ENCODE data around the gene YTHDF1.
A peak's percentile ranks its signal among the peaks of the same experiment; 100 is the strongest.

YTHDF1 gene

DNA sequence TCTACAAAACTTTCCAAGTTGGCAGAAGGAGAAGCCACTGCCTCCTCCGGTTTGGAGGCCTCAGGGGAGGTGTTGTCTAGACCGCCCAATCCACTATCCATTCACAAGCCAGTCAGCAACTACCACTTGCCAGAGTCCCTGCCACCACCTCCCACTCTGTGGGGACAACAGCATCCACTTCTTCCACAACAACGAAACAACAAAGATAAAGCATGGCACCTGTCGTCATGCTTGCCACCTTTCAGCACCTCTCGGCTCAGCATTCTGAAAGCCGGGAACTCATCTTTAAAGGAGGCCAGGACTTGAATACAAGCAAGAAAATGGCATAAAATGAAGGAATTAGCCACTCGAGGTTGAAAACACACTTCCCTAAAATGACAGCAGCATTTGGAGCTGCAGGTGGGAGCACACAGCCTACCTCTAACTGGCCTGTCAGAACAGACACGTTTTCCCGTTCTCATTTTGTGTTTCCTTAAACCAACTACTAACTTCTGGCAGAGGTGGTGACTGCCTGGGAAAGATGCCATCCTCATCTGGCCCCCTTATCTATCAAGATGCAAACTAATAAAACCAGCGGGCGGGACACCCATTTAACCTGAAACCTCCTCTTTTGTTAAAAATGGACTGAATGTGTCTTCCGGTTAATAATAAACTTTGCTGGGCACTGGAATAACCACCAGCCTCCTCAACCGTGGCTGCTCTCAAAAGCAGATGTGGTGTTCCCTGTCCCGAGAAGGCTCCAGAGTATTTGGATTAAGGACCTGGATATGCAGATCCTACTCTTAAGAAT is 21.7 kb downstream of the YTHDF1 start:
- peaks cover 47 to 53% (median 51%) of the 10 kb centered on the region in 11 experiments for H3K36me3 ChIP-seq
- H3K27me3 ChIP-seq: no peaks in the 10 kb centered on the region

DNA sequence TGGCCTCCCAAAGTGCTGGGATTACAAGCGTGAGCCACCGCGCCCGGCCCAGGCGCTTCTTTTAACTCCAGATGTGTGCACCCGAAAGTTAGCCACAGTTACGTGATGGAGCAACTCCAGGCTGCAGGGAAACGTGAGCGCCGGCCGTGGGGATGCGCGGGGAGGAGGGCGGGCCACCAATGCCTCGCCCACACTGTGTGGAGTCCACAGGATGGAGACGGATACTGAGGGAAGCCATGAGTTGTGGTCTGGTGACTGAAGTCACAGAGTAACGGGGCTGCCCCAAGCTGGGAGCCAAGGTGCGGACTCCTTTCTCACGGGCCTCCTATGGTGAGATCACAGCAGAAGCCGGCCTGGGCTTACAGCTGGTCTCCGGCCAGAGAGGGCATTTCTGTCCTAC is 23.2 kb downstream of the YTHDF1 start:
- Histone ChIP-seq H3K9ac (no peak overlapping the region), H3K9me3 (replicated peaks in 1 of 11) (no peaks in the 10 kb centered on the region), H3K27me3 (no peaks in the 10 kb centered on the region), H3K36me3 (peaks cover 34 to 39% (median 37%) of the 10 kb centered on the region in 11 experiments), H4K20me1 (peaks cover 48 to 97% (median 70%) of the 10 kb centered on the region in 11 experiments), H3K4me1 (peaks cover 0 to 40% (median 21%) of the 10 kb centered on the region in 10 experiments; a peak in 14 of 20 replicates), H3K4me2 (no peak overlapping the region), H3K4me3 (no peak overlapping the region), H3K27ac (no peak overlapping the region)
- TF ChIP-seq Cebpa-rat (IDR thresholded peaks at IDR 0.05): no peak

More for the DNA sequence above, 21.7 kb downstream of the YTHDF1 start:
- TF ChIP-seq Cebpa-rat (IDR thresholded peaks at IDR 0.05): no peak
- Histone ChIP-seq H3K4me2 (0 out of 22 replicates have a peak overlapping the region, but pooled peaks of 1 of the 11 experiments have one; percentile 6), H3K4me1 (peaks cover 0 to 26% (median 15%) of the 10 kb centered on the region in 10 experiments; a peak in 14 of 20 replicates), H3K27ac (no peak overlapping the region), H4K20me1 (peaks cover 62 to 97% (median 78%) of the 10 kb centered on the region in 11 experiments), H3K9ac (peak overlapping the region in 1 of 11 experiments; percentile 21; a peak in 1 of 22 replicates), H3K4me3 (no peak overlapping the region), H3K9me3 (replicated peaks in 1 of 11) (no peaks in the 10 kb centered on the region)

DNA sequence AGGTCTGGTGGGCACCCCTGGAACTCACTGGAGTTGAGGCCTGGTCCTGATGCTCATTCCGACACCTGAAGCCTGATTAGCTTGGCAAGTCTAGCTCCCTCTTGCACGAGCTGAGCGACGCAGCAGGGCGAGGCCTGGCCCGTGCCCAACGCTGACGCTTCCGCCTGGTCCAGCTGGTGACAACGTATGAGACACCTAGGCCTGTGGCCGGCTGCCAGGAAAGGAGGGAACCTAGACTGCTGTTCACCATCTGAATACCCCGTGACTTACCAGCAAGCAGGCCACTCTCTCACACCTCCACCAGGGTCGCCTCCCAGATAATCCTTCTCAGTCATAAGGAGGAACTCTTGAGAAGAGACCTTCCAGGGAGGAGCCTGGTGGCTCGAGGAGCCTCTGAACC is 24.5 kb downstream of the YTHDF1 start:
- Histone ChIP-seq H3K27ac (no peak overlapping the region), H3K4me2 (no peak overlapping the region), H4K20me1 (peaks cover 34 to 95% (median 57%) of the 10 kb centered on the region in 11 experiments), H3K9me3 (replicated peaks in 1 of 11) (no peaks in the 10 kb centered on the region), H3K4me1 (peaks cover 0 to 45% (median 25%) of the 10 kb centered on the region in 10 experiments; a peak in 13 of 20 replicates), H3K36me3 (peaks cover 21 to 26% (median 23%) of the 10 kb centered on the region in 11 experiments), H3K9ac (no peak overlapping the region), H3K4me3 (no peak overlapping the region), H3K27me3 (no peaks in the 10 kb centered on the region)
- no peak for TF ChIP-seq Cebpa-rat (IDR thresholded peaks at IDR 0.05)

DNA sequence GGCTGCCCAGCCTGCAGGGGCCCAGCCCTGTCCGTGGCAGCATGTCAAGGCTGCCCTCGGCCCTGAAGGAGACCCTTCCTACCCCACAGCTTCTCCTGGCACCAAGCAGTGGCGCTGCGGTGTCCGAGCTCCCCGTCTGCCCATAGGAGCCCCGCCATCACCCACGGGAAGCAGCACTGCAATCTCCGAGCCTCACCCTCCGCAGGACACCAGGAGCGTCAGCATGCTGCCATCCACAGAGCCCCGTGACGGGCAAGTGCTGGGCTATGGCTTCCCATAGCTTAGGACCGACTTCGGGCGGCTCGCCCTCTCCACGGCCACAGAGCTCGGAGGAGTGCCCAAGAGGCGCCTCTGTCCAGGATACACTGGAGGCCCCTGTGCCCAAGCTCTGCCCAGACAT is 25.1 kb downstream of the YTHDF1 start:
- no peak overlapping the region for H3K9ac ChIP-seq
- peaks cover 15 to 20% (median 18%) of the 10 kb centered on the region in 11 experiments for H3K36me3 ChIP-seq
- no peak overlapping the region for H3K4me3 ChIP-seq
- no peaks in the 10 kb centered on the region for H3K27me3 ChIP-seq
- peaks cover 29 to 94% (median 51%) of the 10 kb centered on the region in 11 experiments; a peak in 21 of 22 replicates for H4K20me1 ChIP-seq
- TF ChIP-seq Cebpa-rat (IDR thresholded peaks at IDR 0.05): no peak
- peaks cover 0 to 45% (median 25%) of the 10 kb centered on the region in 10 experiments; a peak in 13 of 20 replicates for H3K4me1 ChIP-seq
- no peak overlapping the region for H3K4me2 ChIP-seq
- H3K27ac ChIP-seq: no peak overlapping the region
- peaks cover 0 to 2% (median 0%) of the 10 kb centered on the region in 11 experiments; a peak in 1 of 22 replicates for H3K9me3 ChIP-seq (replicated peaks in 1 of 11)

DNA sequence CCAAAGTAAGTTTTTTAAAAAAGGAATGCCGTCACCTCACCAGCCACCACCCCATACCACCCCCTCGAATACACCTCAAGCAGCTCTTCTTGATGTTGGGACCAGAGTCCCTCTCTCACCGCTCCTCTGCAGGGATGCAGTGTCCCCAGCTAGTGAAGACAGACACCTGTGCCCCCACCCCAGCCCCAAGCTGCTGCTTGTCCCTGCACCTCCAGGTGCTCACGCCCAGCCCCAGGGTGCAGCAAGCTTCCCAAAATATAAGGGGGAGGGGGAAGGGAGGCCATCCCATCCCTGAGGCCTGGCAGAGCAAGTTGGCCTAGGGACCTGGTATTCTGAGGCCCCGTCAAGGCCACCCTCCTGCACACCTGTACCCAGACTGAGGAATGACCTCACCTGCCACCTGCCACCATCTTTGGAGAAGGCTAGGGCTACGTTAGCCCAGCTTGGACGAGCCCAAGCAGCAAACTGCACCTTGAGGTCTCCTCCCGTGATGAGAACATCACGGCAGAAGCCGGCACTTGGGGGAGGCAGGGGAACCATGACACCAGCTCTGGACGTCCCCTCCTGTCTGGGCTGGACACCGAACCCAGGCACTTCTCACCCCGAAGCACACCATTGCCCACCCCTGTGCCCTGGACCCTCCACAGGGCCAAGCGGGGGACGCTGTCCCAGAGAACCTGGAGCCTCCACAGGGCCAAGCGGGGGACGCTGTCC is 25.9 kb downstream of the YTHDF1 start:
- H3K9ac ChIP-seq: no peak overlapping the region
- TF ChIP-seq Cebpa-rat (IDR thresholded peaks at IDR 0.05): no peak
- H3K27me3 ChIP-seq: no peaks in the 10 kb centered on the region
- H3K4me1 ChIP-seq: peaks cover 0 to 45% (median 25%) of the 10 kb centered on the region in 10 experiments; a peak in 13 of 20 replicates
- peaks cover 20 to 86% (median 43%) of the 10 kb centered on the region in 11 experiments; a peak in 21 of 22 replicates for H4K20me1 ChIP-seq
- H3K9me3 ChIP-seq (replicated peaks in 1 of 11): peaks cover 0 to 9% (median 0%) of the 10 kb centered on the region in 11 experiments; a peak in 1 of 22 replicates
- H3K4me2 ChIP-seq: peak overlapping the region in 1 of 11 experiments; percentile 5; a peak in 3 of 22 replicates
- H3K36me3 ChIP-seq: peaks cover 7 to 12% (median 10%) of the 10 kb centered on the region in 11 experiments
- no peak overlapping the region for H3K27ac ChIP-seq
- H3K4me3 ChIP-seq: no peak overlapping the region

DNA sequence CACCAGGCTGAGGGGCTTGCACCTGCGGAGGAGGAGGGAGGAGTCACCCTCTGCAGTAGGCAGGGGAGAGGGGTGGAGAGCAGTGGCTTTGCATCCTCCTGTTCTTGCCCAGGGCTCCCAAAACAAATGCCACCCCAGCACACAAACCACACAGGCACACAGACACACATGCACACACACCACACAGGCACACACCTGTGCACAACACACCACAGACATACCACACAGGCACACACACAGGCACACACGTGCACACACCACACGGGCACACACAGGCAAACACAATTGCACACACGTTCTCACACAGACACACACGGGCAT is 26.6 kb downstream of the YTHDF1 start:
- no peak overlapping the region for H3K4me3 ChIP-seq
- H3K4me1 ChIP-seq: peaks cover 0 to 42% (median 25%) of the 10 kb centered on the region in 10 experiments; a peak in 13 of 20 replicates
- peak overlapping the region in 7 of 11 experiments; percentile 19 to 73 (median 62); a peak in 14 of 22 replicates for H3K4me2 ChIP-seq
- H3K27ac ChIP-seq: no peak overlapping the region
- H4K20me1 ChIP-seq: peaks cover 13 to 84% (median 36%) of the 10 kb centered on the region in 11 experiments; a peak in 21 of 22 replicates
- H3K36me3 ChIP-seq: peaks cover under 1 to 5% (median 3%) of the 10 kb centered on the region in 11 experiments; a peak in 11 of 22 replicates
- peak overlapping the region in 1 of 11 experiments; percentile 41; a peak in 3 of 22 replicates for H3K9ac ChIP-seq
- H3K27me3 ChIP-seq: no peaks in the 10 kb centered on the region
- peaks cover 0 to 9% (median 0%) of the 10 kb centered on the region in 11 experiments; a peak in 1 of 22 replicates for H3K9me3 ChIP-seq (replicated peaks in 1 of 11)
- TF ChIP-seq Cebpa-rat (IDR thresholded peaks at IDR 0.05): no peak

DNA sequence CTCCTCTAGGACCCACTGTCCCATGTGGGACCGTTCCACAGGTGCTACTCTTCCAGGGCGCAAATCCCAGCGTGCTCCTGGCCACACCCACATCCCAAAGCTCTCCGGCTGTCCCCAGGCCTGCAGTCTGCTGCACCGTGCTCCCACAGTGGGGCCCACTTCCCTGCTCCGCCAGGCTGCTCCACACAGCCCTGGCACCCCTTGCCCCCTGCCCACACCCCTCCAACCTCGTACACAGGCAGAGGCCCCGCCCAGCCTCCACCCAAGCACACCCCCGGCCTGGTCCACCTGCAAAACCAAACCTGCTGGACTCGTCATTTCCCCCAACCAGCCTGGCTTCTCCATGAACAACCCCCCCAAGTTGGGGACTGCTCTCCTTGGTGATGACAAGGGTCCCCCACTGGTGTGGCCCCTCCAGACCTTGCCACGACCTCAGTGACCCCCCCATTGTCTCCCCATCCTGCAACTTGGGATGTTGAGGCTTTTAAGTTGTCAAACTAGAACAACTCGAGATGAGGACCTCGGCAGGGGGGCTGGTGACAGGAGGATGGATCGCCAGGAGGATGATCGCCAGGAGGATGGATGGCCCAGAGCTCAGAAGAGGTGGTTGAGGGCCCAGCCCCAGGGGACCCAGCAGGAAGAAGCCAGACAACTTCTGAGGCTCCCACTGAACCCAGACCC is 27.1 kb downstream of the YTHDF1 start:
- Histone ChIP-seq H3K4me1 (peaks cover 0 to 37% (median 24%) of the 10 kb centered on the region in 10 experiments; a peak in 13 of 20 replicates), H3K4me3 (no peak overlapping the region), H3K36me3 (no peaks in the 10 kb centered on the region; a peak in 1 of 22 replicates), H3K4me2 (peak overlapping the region in 7 of 11 experiments; percentile 19 to 73 (median 62); a peak in 13 of 22 replicates), H3K9ac (peak overlapping the region in 2 of 11 experiments; percentile 18 to 41; a peak in 3 of 22 replicates), H4K20me1 (peaks cover 8 to 81% (median 31%) of the 10 kb centered on the region in 11 experiments; a peak in 21 of 22 replicates), H3K27me3 (no peaks in the 10 kb centered on the region), H3K27ac (no peak overlapping the region), H3K9me3 (replicated peaks in 1 of 11) (peaks cover 0 to 9% (median 0%) of the 10 kb centered on the region in 11 experiments; a peak in 1 of 22 replicates)
- TF ChIP-seq Cebpa-rat (IDR thresholded peaks at IDR 0.05): no peak

DNA sequence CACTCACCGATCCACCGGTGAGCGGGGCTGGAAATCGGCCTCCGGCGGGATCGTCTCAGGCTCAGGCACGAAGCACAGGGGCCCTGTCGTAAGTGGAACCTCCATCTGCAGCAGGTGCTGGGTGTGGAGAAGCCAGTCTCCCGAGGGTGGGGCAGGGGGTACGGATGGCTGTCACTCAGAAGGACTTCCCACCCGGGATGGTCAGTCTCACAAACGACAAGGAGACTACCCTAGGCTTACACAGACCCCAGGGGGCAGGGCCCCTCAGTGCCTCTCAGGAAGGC is 27.8 kb downstream of the YTHDF1 start:
- peak overlapping the region in 1 of 11 experiments; percentile 18; a peak in 1 of 22 replicates for H3K9ac ChIP-seq
- H3K4me3 ChIP-seq: no peak overlapping the region
- H3K4me2 ChIP-seq: peak overlapping the region in 2 of 11 experiments; percentile 65 to 68; a peak in 4 of 22 replicates
- H3K36me3 ChIP-seq: no peaks in the 10 kb centered on the region; a peak in 1 of 22 replicates
- H3K27me3 ChIP-seq: no peaks in the 10 kb centered on the region
- peaks cover 0 to 9% (median 0%) of the 10 kb centered on the region in 11 experiments; a peak in 1 of 22 replicates for H3K9me3 ChIP-seq (replicated peaks in 1 of 11)
- TF ChIP-seq Cebpa-rat (IDR thresholded peaks at IDR 0.05): no peak
- peaks cover 0 to 42% (median 24%) of the 10 kb centered on the region in 10 experiments; a peak in 13 of 20 replicates for H3K4me1 ChIP-seq
- H3K27ac ChIP-seq: no peak overlapping the region
- peaks cover 1 to 81% (median 24%) of the 10 kb centered on the region in 11 experiments; a peak in 21 of 22 replicates for H4K20me1 ChIP-seq

Data from BLaER1 treated with 17β-estradiol and CSF1 and Interleukin-3, amounts not matched to agents 10 nM and 100 nM (cell line).